Liver (tissue), 9 donors: ENCODE results near the gene CXXC5. TPM values are rescaled to one million over a fixed set of nuclear protein-coding genes. Genes with fewer than 3 reads are reported as not detected.
A peak's percentile ranks its signal among the peaks of the same experiment; 100 is the strongest.

Source experiments
- DNase-seq: peaks from one replicate; pipeline ENCODE4 v3.0.0-alpha.2; 2017; ENCODE audit warnings: low spot score
- H3K27ac ChIP-seq, 2 donors: one replicate each; pipeline ENCODE4 v1.7.0; 2013; ENCODE audit warnings: inconsistent platforms in 2 of 2, low read length in 2 of 2, control low read depth in 1 of 2, low read depth in 1 of 2, mild to moderate bottlenecking in 1 of 2
- H3K27me3 ChIP-seq, 4 donors: one replicate each; pipeline versions ENCODE4 v1.6.1 to v1.7.0; 2013; ENCODE audit warnings: low read length in 3 of 4, inconsistent platforms in 1 of 4, mild to moderate bottlenecking in 1 of 4, moderate library complexity in 1 of 4; ENCODE audit not compliant: control insufficient read depth in 4 of 4, insufficient read depth in 4 of 4
- H3K36me3 ChIP-seq, 4 donors: one replicate each; pipeline versions ENCODE4 v1.6.1 to v1.7.0; 2013; ENCODE audit warnings: low read length in 3 of 4, mild to moderate bottlenecking in 3 of 4, low read depth in 1 of 4, moderate library complexity in 1 of 4; ENCODE audit not compliant: control insufficient read depth in 4 of 4, insufficient read depth in 3 of 4
- H3K4me1 ChIP-seq, 4 donors: one replicate each; pipeline versions ENCODE4 v1.6.1 to v1.7.0; 2013; ENCODE audit warnings: low read length in 3 of 4, mild to moderate bottlenecking in 3 of 4, moderate library complexity in 1 of 4; ENCODE audit not compliant: control insufficient read depth in 4 of 4, insufficient read depth in 4 of 4
- H3K4me3 ChIP-seq, 3 donors: one replicate each; pipeline versions ENCODE4 v1.6.1 to v1.7.0; 2013; ENCODE audit warnings: low read length in 3 of 3, control low read depth in 1 of 3, low read depth in 1 of 3, mild to moderate bottlenecking in 1 of 3
- H3K9ac ChIP-seq, 2 donors: one replicate each; pipeline ENCODE4 v1.7.0; 2013; ENCODE audit warnings: low read length in 2 of 2, mild to moderate bottlenecking in 2 of 2, moderate library complexity in 2 of 2, control low read depth in 1 of 2, low read depth in 1 of 2
- H3K9me3 ChIP-seq, 4 donors: one replicate each; pipeline versions ENCODE4 v1.6.1 to v1.7.0; 2013; ENCODE audit warnings: low read length in 3 of 4; ENCODE audit not compliant: control insufficient read depth in 4 of 4
- EGR1 ChIP-seq, 2 donors: IDR thresholded peaks; 2 replicates each; pipeline ENCODE4 v1.6.1; 2016 to 2018; ENCODE audit warnings: antibody characterized with exemption in 2 of 2, low read depth in 2 of 2
- FOXA1 ChIP-seq: IDR thresholded peaks from 2 replicates; pipeline ENCODE4 v1.6.1; 2016; ENCODE audit warnings: antibody characterized with exemption
- FOXA2 ChIP-seq: IDR thresholded peaks from 2 replicates; pipeline ENCODE4 v1.6.1; 2016; ENCODE audit warnings: antibody characterized with exemption
- GABPA ChIP-seq, 2 donors: IDR thresholded peaks in 1 of 2; conservative IDR thresholded peaks in 1 of 2; 2 replicates each; pipeline ENCODE4 v1.6.1; 2016; ENCODE audit warnings: antibody characterized with exemption in 2 of 2, mild to moderate bottlenecking in 1 of 2, moderate library complexity in 1 of 2
- HNF4A ChIP-seq, 2 donors: conservative IDR thresholded peaks; 2 replicates each; pipeline ENCODE4 v1.6.1; 2016; ENCODE audit warnings: antibody characterized with exemption in 2 of 2, mild to moderate bottlenecking in 2 of 2
- HNF4G ChIP-seq: IDR thresholded peaks from 2 replicates; pipeline ENCODE4 v1.6.1; 2016; ENCODE audit warnings: antibody characterized with exemption
- JUND ChIP-seq, 2 donors: IDR thresholded peaks; 2 replicates each; pipeline ENCODE4 v1.6.1; 2016; ENCODE audit warnings: antibody characterized with exemption in 2 of 2
- NR2F2 ChIP-seq: IDR thresholded peaks from 2 replicates; pipeline ENCODE4 v1.6.1; 2016; ENCODE audit warnings: antibody characterized with exemption
- RAD21 ChIP-seq, 2 donors: IDR thresholded peaks; 2 replicates each; pipeline ENCODE4 v1.6.1; 2016; ENCODE audit warnings: antibody characterized with exemption in 2 of 2, mild to moderate bottlenecking in 2 of 2
- RXRA ChIP-seq, 2 donors: IDR thresholded peaks; 2 replicates each; pipeline ENCODE4 v1.6.1; 2017 to 2018; ENCODE audit warnings: antibody characterized with exemption in 2 of 2, mild to moderate bottlenecking in 1 of 2
- SP1 ChIP-seq: IDR thresholded peaks from 2 replicates; pipeline ENCODE4 v1.6.1; 2018; ENCODE audit warnings: antibody characterized with exemption, mild to moderate bottlenecking
- TAF1 ChIP-seq: conservative IDR thresholded peaks from 2 replicates; pipeline ENCODE4 v1.6.1; 2016; ENCODE audit warnings: antibody characterized with exemption, mild to moderate bottlenecking
- YY1 ChIP-seq: IDR thresholded peaks from 2 replicates; pipeline ENCODE4 v1.6.1; 2016; ENCODE audit warnings: antibody characterized with exemption, mild to moderate bottlenecking
- WGBS: extraction: QIAGEN DNeasy Blood & Tissue Kit; methylation state at CpG from one replicate; pipeline ENCODE4 v1.1.7; 2013; 5-methylcytosine and 5-hydroxymethylcytosine counted together
- polyA plus RNA-seq, 2 donors: library from polyadenylated mRNA; stranded (reverse) in 1 of 2; unstranded in 1 of 2; fragments of 200-250 nt in 1 of 2; fragments of >200 nt in 1 of 2; fragmentation: Nextera tagmentation in 1 of 2; extraction: Ambion mirVana in 1 of 2; gene quantifications; one replicate each; pipeline versions ENCODE4 v1.2.1 to v1.2.3, GENCODE V29; 2013 to 2015
- total RNA-seq, 2 donors: library from RNA; depleted of rRNA; stranded (reverse); fragments of >200 nt; gene quantifications; one replicate each; pipeline ENCODE4 v1.2.3, GENCODE V29; 2014
- TF ChIP-seq, protein P1 (sequence below): IDR thresholded peaks from 2 replicates; pipeline ENCODE4 v1.6.1; 2016; ENCODE audit warnings: antibody characterized with exemption
- TF ChIP-seq, protein P2 (sequence below): fragments of 150-350 bp; IDR thresholded peaks from 2 replicates; pipeline ENCODE4 v1.5.1; 2017; ENCODE audit warnings: improper control_type of control experiment, low read depth, low read length; ENCODE audit not compliant: missing input control
- TF ChIP-seq, protein P3 (sequence below): IDR thresholded peaks from 2 replicates; pipeline ENCODE4 v1.6.1; 2016; ENCODE audit warnings: antibody characterized with exemption, mild to moderate bottlenecking
- TF ChIP-seq, protein P4 (sequence below): IDR thresholded peaks from 2 replicates; pipeline ENCODE4 v1.6.1; 2016; ENCODE audit warnings: antibody characterized with exemption
- donor health status: healthy.
- donor health status: healthy.
- donor health status: healthy.
- donor health status: healthy.
- donor health status: healthy.

CXXC5 gene
- total and polyA plus RNA-seq, 4 donors: 40.6 to 78.6 (median 64.5) TPM

DNA sequence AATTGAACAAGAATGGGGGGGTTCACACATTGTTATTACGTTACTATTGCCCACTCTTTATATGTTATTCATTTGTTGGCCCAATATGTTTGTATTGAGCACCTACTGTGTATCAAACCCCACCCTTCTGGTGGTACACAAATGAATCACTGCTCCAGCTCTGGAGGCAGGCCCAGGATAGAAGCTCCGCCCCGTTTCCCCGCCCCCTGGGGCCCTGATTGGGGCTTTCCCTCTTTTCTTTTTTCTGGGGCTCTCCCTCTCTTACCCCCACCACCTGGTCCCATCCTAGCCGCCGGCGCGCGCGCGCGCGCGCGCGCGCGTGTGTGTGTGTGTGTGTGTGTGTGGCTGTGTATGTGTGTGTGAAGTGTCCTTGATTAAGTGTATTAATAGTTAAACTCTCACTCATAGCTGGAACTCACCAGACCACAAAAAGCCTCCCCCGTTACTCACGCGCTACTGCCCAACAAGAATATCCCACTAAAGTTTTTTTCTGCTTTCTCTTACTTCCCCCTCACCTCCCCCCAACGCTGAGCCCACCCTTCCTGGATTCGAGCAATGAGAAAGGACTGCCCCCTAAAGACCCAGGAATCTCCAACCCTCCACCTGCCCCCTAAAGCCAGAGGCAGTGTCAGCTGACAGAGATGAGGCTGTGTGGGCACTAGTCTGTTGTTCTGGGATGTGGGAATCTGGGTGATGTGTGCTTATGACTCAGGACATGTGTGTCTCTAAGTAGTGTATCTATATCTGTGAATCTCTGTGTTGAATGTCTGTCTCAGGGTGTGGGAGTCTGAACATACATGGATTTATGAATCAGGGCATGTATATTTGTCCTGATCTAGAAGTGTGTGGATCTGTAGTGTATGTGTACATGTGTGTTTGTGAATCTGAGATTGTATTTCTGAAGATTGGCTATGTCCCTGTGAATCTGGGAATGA is 4.0 kb downstream of the CXXC5 start:
- 16% methylated on average over 23 of the region's 23 CpGs for WGBS

More for the DNA sequence above, 4.0 kb downstream of the CXXC5 start:
- peak overlapping the region; percentile 4 to 55 for H3K9ac ChIP-seq
- H3K4me1 ChIP-seq: peaks cover 36 to 77% (median 60%) of the 10 kb centered on the region in 4 donors
- peak overlapping the region; percentile 15 to 64 (median 16) for H3K4me3 ChIP-seq
- peak; percentile 83 for DNase-seq
- H3K9me3 ChIP-seq: no peaks in the 10 kb centered on the region
- H3K36me3 ChIP-seq: no peaks in the 10 kb centered on the region
- H3K27ac ChIP-seq: peak overlapping the region; percentile 93 to 96
- H3K27me3 ChIP-seq: no peaks in the 10 kb centered on the region
- TF ChIP-seq RAD21 (IDR thresholded peaks at IDR 0.05): no peak
- TF ChIP-seq NR2F2: no peak
- TF ChIP-seq GABPA (IDR thresholded peaks at IDR 0.05 in 1 of 2, conservative IDR thresholded peaks at IDR 0.05 in 1 of 2): no peak
- TF ChIP-seq FOXA2: no peak
- no peak for TF ChIP-seq TAF1
- TF ChIP-seq, protein P1, sequence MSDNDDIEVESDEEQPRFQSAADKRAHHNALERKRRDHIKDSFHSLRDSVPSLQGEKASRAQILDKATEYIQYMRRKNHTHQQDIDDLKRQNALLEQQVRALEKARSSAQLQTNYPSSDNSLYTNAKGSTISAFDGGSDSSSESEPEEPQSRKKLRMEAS: no peak
- TF ChIP-seq, protein P2, sequence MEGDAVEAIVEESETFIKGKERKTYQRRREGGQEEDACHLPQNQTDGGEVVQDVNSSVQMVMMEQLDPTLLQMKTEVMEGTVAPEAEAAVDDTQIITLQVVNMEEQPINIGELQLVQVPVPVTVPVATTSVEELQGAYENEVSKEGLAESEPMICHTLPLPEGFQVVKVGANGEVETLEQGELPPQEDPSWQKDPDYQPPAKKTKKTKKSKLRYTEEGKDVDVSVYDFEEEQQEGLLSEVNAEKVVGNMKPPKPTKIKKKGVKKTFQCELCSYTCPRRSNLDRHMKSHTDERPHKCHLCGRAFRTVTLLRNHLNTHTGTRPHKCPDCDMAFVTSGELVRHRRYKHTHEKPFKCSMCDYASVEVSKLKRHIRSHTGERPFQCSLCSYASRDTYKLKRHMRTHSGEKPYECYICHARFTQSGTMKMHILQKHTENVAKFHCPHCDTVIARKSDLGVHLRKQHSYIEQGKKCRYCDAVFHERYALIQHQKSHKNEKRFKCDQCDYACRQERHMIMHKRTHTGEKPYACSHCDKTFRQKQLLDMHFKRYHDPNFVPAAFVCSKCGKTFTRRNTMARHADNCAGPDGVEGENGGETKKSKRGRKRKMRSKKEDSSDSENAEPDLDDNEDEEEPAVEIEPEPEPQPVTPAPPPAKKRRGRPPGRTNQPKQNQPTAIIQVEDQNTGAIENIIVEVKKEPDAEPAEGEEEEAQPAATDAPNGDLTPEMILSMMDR: no peak
- TF ChIP-seq HNF4G: no peak
- no peak for TF ChIP-seq FOXA1
- TF ChIP-seq, protein P3, sequence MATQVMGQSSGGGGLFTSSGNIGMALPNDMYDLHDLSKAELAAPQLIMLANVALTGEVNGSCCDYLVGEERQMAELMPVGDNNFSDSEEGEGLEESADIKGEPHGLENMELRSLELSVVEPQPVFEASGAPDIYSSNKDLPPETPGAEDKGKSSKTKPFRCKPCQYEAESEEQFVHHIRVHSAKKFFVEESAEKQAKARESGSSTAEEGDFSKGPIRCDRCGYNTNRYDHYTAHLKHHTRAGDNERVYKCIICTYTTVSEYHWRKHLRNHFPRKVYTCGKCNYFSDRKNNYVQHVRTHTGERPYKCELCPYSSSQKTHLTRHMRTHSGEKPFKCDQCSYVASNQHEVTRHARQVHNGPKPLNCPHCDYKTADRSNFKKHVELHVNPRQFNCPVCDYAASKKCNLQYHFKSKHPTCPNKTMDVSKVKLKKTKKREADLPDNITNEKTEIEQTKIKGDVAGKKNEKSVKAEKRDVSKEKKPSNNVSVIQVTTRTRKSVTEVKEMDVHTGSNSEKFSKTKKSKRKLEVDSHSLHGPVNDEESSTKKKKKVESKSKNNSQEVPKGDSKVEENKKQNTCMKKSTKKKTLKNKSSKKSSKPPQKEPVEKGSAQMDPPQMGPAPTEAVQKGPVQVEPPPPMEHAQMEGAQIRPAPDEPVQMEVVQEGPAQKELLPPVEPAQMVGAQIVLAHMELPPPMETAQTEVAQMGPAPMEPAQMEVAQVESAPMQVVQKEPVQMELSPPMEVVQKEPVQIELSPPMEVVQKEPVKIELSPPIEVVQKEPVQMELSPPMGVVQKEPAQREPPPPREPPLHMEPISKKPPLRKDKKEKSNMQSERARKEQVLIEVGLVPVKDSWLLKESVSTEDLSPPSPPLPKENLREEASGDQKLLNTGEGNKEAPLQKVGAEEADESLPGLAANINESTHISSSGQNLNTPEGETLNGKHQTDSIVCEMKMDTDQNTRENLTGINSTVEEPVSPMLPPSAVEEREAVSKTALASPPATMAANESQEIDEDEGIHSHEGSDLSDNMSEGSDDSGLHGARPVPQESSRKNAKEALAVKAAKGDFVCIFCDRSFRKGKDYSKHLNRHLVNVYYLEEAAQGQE: no peak
- no peak for TF ChIP-seq EGR1 (IDR thresholded peaks at IDR 0.05; ENCODE audit: low read depth in 2 of 2)
- TF ChIP-seq HNF4A (conservative IDR thresholded peaks at IDR 0.05): no peak
- no peak for TF ChIP-seq YY1
- TF ChIP-seq, protein P4, sequence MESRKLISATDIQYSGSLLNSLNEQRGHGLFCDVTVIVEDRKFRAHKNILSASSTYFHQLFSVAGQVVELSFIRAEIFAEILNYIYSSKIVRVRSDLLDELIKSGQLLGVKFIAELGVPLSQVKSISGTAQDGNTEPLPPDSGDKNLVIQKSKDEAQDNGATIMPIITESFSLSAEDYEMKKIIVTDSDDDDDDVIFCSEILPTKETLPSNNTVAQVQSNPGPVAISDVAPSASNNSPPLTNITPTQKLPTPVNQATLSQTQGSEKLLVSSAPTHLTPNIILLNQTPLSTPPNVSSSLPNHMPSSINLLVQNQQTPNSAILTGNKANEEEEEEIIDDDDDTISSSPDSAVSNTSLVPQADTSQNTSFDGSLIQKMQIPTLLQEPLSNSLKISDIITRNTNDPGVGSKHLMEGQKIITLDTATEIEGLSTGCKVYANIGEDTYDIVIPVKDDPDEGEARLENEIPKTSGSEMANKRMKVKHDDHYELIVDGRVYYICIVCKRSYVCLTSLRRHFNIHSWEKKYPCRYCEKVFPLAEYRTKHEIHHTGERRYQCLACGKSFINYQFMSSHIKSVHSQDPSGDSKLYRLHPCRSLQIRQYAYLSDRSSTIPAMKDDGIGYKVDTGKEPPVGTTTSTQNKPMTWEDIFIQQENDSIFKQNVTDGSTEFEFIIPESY: no peak
- no peak for TF ChIP-seq RXRA (IDR thresholded peaks at IDR 0.05)
- no peak for TF ChIP-seq SP1
- no peak for TF ChIP-seq JUND (IDR thresholded peaks at IDR 0.05)
